ENCODE results near the gene RECQL5.

RECQL5 gene

DNA sequence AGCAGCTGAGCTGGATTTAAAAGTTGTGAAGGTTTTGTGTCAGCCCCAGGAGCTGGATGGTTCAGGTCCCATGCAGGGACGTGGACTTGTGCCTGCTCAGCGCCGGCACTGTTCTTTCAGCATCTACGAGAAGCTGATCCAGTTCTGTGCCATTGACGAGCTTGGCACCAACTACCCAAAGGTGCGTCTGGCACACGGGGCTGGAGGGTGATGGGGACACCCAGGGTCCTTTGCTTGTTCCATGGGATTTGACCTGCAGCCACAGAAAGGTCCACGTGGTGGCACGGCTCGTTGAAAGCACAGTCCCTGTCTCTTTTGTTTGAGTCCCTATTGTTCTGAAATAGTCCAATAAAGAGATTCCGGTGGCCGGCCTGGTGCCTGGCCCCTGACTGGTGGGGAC is 36.2 kb upstream of the RECQL5 start:
- in situ Hi-C loops (cut with MboI; ENCODE audit: low sequenced_read_pairs, unreplicated experiment), result no loop called here
- no peak for DNase-seq (ENCODE audit: low spot score)
- TF ChIP-seq, protein P1, sequence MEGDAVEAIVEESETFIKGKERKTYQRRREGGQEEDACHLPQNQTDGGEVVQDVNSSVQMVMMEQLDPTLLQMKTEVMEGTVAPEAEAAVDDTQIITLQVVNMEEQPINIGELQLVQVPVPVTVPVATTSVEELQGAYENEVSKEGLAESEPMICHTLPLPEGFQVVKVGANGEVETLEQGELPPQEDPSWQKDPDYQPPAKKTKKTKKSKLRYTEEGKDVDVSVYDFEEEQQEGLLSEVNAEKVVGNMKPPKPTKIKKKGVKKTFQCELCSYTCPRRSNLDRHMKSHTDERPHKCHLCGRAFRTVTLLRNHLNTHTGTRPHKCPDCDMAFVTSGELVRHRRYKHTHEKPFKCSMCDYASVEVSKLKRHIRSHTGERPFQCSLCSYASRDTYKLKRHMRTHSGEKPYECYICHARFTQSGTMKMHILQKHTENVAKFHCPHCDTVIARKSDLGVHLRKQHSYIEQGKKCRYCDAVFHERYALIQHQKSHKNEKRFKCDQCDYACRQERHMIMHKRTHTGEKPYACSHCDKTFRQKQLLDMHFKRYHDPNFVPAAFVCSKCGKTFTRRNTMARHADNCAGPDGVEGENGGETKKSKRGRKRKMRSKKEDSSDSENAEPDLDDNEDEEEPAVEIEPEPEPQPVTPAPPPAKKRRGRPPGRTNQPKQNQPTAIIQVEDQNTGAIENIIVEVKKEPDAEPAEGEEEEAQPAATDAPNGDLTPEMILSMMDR (IDR thresholded peaks at IDR 0.05; ENCODE audit: borderline replicate concordance, control extremely low read depth, extremely low read depth, insufficient read depth, missing control alignments), result no peak

GRCh38 chr17:75701288-75701687 is 34.3 kb upstream of the RECQL5 start:
- no peak for DNase-seq (ENCODE audit: low spot score)
- in situ Hi-C loops (cut with MboI; ENCODE audit: low sequenced_read_pairs, unreplicated experiment), result no loop called here
- TF ChIP-seq, protein P1 (IDR thresholded peaks at IDR 0.05; ENCODE audit: borderline replicate concordance, control extremely low read depth, extremely low read depth, insufficient read depth, missing control alignments), result no peak

DNA sequence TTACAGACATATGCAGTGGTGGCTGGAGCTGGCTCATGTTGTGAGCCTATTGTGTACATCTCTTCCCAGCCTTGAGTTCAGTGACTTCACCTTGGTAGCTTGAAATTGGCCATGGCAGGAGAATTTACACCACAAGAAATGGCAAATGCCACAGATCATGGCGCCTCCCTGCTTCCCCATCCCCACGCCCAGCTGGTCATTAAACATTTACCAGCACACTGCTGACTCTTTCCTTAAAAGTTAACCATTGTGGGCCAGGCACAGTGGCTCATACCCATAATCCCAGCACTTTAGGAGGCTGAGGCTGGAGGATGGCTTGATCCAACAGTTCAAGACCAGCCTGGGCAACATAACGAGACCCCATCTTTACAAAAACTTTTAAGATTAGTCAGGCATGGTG is 31.7 kb upstream of the RECQL5 start:
- in situ Hi-C loops (cut with MboI; ENCODE audit: low sequenced_read_pairs, unreplicated experiment), result no loop called here
- no peak for DNase-seq (ENCODE audit: low spot score)
- TF ChIP-seq, protein P1 (IDR thresholded peaks at IDR 0.05; ENCODE audit: borderline replicate concordance, control extremely low read depth, extremely low read depth, insufficient read depth, missing control alignments), result no peak

GRCh38 chr17:75697651-75698291 is 30.8 kb upstream of the RECQL5 start:
- in situ Hi-C loops (cut with MboI; ENCODE audit: low sequenced_read_pairs, unreplicated experiment), result no loop called here
- no peak for DNase-seq (ENCODE audit: low spot score)
- TF ChIP-seq, protein P1 (IDR thresholded peaks at IDR 0.05; ENCODE audit: borderline replicate concordance, control extremely low read depth, extremely low read depth, insufficient read depth, missing control alignments), result no peak

- no peak for DNase-seq (ENCODE audit: low spot score)
- in situ Hi-C loops (cut with MboI; ENCODE audit: low sequenced_read_pairs, unreplicated experiment), result no loop called here
- TF ChIP-seq, protein P1 (IDR thresholded peaks at IDR 0.05; ENCODE audit: borderline replicate concordance, control extremely low read depth, extremely low read depth, insufficient read depth, missing control alignments), result no peak
Measured at GRCh38 chr17:75695830-75696271, 28.9 kb upstream of the RECQL5 start.

DNA sequence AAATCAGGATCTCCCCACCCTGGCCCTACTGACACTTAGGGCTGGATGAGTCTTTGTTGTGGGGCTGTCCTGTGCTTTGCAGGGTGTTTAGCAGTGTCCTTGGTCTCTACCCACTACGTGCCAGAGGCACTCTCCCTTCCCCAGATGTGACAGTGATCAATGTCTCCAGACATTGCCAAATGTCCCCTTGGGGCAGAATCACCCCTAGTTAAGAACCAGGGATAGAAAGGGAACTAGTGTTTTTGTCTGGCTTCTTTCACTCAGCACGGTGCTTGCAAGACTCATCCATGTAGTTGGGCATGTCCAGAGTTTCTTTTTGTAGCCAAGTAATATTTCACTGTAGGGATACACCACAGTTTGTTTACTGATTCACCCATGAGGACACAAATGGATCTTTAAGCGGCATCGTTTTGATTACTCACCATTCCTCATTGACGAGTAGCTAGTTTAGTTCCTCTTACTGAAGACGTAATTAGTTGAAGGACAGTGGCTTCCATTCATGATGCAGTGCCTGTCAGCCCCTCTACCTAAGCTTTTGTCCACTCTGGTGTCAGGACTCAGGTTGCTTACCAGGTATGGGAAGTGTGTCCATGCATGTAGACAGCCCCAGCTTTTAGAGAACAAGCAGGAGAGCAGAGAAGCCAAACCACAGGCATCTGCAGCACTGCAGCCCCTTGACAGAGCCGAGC is 28.3 kb upstream of the RECQL5 start:
- TF ChIP-seq, protein P1 (IDR thresholded peaks at IDR 0.05; ENCODE audit: borderline replicate concordance, control extremely low read depth, extremely low read depth, insufficient read depth, missing control alignments), result no peak
- no peak for DNase-seq (ENCODE audit: low spot score)
- in situ Hi-C loops (cut with MboI; ENCODE audit: low sequenced_read_pairs, unreplicated experiment), result no loop called here

Measured in GM13976 (cell line).